Activated naive CD4-positive, alpha-beta T cell treated with anti-CD3 and anti-CD28 coated beads, Interleukin-2, amount 50 U/mL, for 72 hours (primary cell): ENCODE measurements around the gene DUS1L. TPM values are rescaled to one million over a fixed set of nuclear protein-coding genes. Genes with fewer than 3 reads are reported as not detected.

ENCODE experiments used
- ATAC-seq, 2 donors: fragments of 150-1000 bp; cut with Tn5 transposase; 2 replicates each; pipeline ENCODE4 v1.10.0; 2021; ENCODE audit warnings: mild to moderate bottlenecking in 2 of 2, moderate library complexity in 2 of 2
- DNase-seq, 2 donors: peaks; one replicate each; pipeline ENCODE4 v3.0.0; 2021 to 2022; ENCODE audit warnings: low spot score in 2 of 2
- H3K27ac Mint-ChIP-seq, 2 donors: one replicate each; pipeline ENCODE4 v1.8.0; 2022; ENCODE audit warnings: mild to moderate bottlenecking in 2 of 2, mixed read lengths in 2 of 2
- H3K36me3 Mint-ChIP-seq, 2 donors: one replicate each; pipeline ENCODE4 v1.8.0; 2022; ENCODE audit warnings: mixed read lengths in 2 of 2
- H3K9me3 Mint-ChIP-seq, 2 donors: one replicate each; pipeline ENCODE4 v1.8.0; 2022; ENCODE audit warnings: mixed read lengths in 2 of 2
- total RNA-seq, 2 donors: library from RNA; stranded (reverse); gene quantifications; one replicate each; pipeline ENCODE4 v1.2.3, GENCODE V29; 2022

DUS1L gene
- total RNA-seq, 2 donors from 2014 or later = 86.2 to 103 TPM

DNA sequence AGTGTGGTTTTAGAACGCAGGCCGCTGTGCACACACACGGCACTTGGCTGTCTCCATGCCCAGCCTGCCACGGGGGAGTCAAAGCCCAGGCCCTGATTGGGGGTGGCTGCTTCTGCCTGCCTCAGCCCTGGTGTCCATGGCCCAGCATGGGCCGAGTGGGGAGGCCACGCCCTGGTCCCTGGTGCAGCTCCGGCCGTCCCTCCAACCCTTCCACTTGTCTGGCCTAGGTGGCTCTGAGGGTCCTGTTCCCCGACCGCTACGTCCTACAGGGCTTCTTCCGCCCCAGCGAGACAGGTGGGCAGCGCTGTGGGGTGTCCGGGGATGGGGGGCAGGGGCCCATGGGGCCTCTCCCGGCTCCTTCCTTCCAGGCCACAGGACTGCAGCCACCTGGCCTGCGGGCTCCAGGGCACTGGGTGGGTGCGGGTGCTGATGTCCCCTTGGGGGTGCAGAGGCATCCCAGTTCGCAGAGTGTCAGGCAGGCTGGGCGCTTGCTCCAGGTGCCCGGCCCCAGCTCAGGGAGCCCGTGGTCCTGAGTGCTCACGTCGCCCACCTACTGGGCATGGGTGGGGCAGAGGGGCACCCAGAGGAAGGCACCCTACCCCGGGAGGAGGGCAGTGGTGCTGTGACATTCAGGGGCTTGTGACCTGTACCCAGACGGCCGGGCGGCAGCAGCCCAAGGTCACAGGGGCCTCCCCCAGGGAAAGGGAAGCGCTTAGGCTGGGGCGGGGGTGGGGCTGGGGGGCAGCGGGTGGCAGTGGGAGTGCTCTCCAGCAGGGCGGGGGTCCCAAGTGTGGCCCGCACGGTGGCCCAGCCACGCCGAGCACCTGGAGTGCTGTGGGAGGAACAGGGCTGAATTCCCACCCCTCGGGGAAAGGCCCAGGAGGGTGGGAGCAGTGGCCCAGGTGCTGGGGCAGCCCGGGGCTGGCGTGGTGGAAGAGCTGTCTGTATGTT, 54.8 kb downstream of the DUS1L start:
- ATAC-seq (no peak), DNase-seq (no peak)
- no peaks in the 10 kb centered on the region for H3K36me3 Mint-ChIP-seq
- H3K27ac Mint-ChIP-seq = no peak overlapping the region
- no peaks in the 10 kb centered on the region for H3K9me3 Mint-ChIP-seq

DNA sequence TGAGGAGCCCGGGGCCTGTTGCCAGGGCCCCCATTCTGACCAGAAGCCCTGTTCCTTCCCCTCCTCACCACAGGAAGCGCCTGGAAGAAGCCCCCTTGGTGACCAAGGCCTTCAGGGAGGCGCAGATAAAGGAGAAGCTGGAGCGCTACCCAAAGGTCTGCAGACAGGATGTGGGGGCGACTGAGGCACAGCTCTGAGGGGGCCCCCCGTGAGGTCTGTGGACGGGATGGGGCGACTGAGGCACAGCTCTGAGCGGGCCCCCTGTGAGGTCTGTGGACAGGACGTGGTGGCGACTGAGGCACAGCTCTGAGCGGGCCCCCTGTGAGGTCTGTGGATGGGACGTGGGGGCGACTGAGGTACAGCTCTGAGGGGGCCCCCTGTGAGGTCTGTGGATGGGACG, 56.2 kb downstream of the DUS1L start:
- DNase-seq = no peak
- no peaks in the 10 kb centered on the region for H3K36me3 Mint-ChIP-seq
- no peak for ATAC-seq
- no peaks in the 10 kb centered on the region for H3K9me3 Mint-ChIP-seq
- no peak overlapping the region for H3K27ac Mint-ChIP-seq

DNA sequence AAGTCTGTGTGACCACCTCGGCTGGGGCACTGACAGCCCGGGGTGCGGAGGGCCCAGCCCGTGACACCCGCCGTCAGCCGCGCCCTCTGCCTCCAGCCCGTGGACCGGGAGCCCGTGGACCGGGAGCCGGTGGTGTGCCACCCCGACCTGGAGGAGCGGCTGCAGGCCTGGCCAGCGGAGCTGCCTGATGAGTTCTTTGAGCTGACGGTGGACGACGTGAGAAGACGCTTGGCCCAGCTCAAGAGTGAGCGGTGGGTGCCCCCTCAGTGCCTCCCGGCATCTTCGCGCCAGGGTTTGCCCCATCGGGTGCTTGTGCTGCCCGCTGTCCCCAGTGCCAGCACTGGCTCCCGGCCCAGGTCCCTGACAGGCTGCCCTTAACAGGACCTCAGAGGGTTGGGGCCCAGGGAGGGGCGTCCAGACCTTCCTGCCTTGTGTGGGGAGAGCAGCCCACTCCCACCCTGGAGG, 56.6 kb downstream of the DUS1L start:
- Mint-ChIP-seq H3K9me3 (no peaks in the 10 kb centered on the region), H3K36me3 (no peaks in the 10 kb centered on the region), H3K27ac (no peak overlapping the region)
- DNase-seq = no peak
- ATAC-seq = no peak

GRCh38 chr17:82008258-82008940, 57.2 kb downstream of the DUS1L start:
- Mint-ChIP-seq H3K36me3 (no peaks in the 10 kb centered on the region), H3K27ac (no peak overlapping the region), H3K9me3 (no peaks in the 10 kb centered on the region)
- DNase-seq (no peak), ATAC-seq (no peak)

Other genes with a start within 250 kb of the DUS1L start
- gene MCRIP1, start 232.5 kb downstream of the DUS1L start, total RNA-seq = 10 to 100 TPM; 40.4 to 55.3 TPM
- not detected for gene PPP1R27, start 230.8 kb downstream of the DUS1L start, total RNA-seq
- 100 to 1,000 TPM; 382 to 460 TPM for gene P4HB, start 205.3 kb downstream of the DUS1L start, total RNA-seq
- 100 to 1,000 TPM; 328 to 513 TPM for gene ARHGDIA, start 194.5 kb downstream of the DUS1L start, total RNA-seq
- gene ALYREF, start 174.2 kb downstream of the DUS1L start, total RNA-seq = 100 to 1,000 TPM; 186 TPM
- gene ANAPC11, start 174.1 kb downstream of the DUS1L start, total RNA-seq = 100 to 1,000 TPM; 122 to 154 TPM
- gene NPB, start 163.6 kb downstream of the DUS1L start, total RNA-seq = under 1 TPM in 1 of 2 donors, not detected in 1; 0.27 TPM
- 10 to 100 TPM; 16.4 to 20.1 TPM for gene PCYT2, start 154.4 kb downstream of the DUS1L start, total RNA-seq
- 10 to 100 TPM; 35.7 to 43.7 TPM for gene SIRT7, start 147.6 kb downstream of the DUS1L start, total RNA-seq
- gene MAFG, start 138.1 kb downstream of the DUS1L start, total RNA-seq = 10 to 100 TPM; 19.6 to 35.2 TPM
- 10 to 100 TPM; 30.3 to 75.1 TPM for gene PYCR1, start 128.5 kb downstream of the DUS1L start, total RNA-seq
- not detected for gene MYADML2, start 118.6 kb downstream of the DUS1L start, total RNA-seq
- gene NOTUM, start 104.6 kb downstream of the DUS1L start, total RNA-seq = 1 to 10 TPM in 1 of 2 donors, under 1 TPM in 1; 0.39 to 1.1 TPM
- gene ASPSCR1, start 88.2 kb downstream of the DUS1L start, total RNA-seq = 10 to 100 TPM; 19.7 to 62.3 TPM
- gene CENPX, start 42.9 kb downstream of the DUS1L start, total RNA-seq = 10 to 100 TPM; 47.8 to 62.7 TPM
- 10 to 100 TPM; 16.7 TPM for gene LRRC45, start 42.5 kb downstream of the DUS1L start, total RNA-seq
- 10 to 100 TPM in 1 of 2 donors, 1 to 10 TPM in 1; 5.7 to 13.5 TPM for gene RAC3, start 34.1 kb downstream of the DUS1L start, total RNA-seq
- 100 to 1,000 TPM in 1 of 2 donors, 10 to 100 TPM in 1; 85.5 to 128 TPM for gene DCXR, start 28.1 kb downstream of the DUS1L start, total RNA-seq
- gene RFNG, start 14.0 kb downstream of the DUS1L start, total RNA-seq = 10 to 100 TPM; 21.5 to 24.2 TPM
- gene GPS1, start 13.9 kb downstream of the DUS1L start, total RNA-seq = 10 to 100 TPM; 60.3 to 77.1 TPM
- 100 to 1,000 TPM in 1 of 2 donors, 10 to 100 TPM in 1; 82.6 to 171 TPM for gene FASN, start 32.4 kb upstream of the DUS1L start, total RNA-seq
- gene CCDC57, start 147.0 kb upstream of the DUS1L start, total RNA-seq = 10 to 100 TPM; 34.6 to 51.3 TPM
- 100 to 1,000 TPM in 1 of 2 donors, 1 to 10 TPM in 1; 8.6 to 197 TPM for gene SLC16A3, start 163.2 kb upstream of the DUS1L start, total RNA-seq
- gene CSNK1D, start 207.9 kb upstream of the DUS1L start, total RNA-seq = 100 to 1,000 TPM; 130 to 171 TPM